IMR-90 (cell line): ENCODE measurements around the gene SMIM43. TPM values are rescaled to one million over a fixed set of nuclear protein-coding genes. Genes with fewer than 3 reads are reported as not detected.

Source experiments
- ATAC-seq: fragments of 200-7000 bp; cut with Tn5 transposase; 2 replicates; pipeline ENCODE4 v1.9.1; 2020; ENCODE audit warnings: low read depth, mild to moderate bottlenecking, moderate library complexity
- BruUV-seq: library from RNA; stranded (reverse); fragments of 400-500 nt; replicated peaks from 2 replicates; lab custom pipeline; 2021; lab: Mats Ljungman, UMichigan
- CTCF ChIA-PET: fragments of 300-600 bp; formaldehyde crosslinking; extraction: SDS; loops from one replicate; lab custom pipeline; 2021; ENCODE audit warnings: antibody characterized with exemption; lab: Yijun Ruan, JAX
- POLR2A ChIA-PET: fragments of 300-600 bp; sonication (Branson Sonifier 250); formaldehyde crosslinking; loops from one replicate; lab custom pipeline; 2022; ENCODE audit warnings: antibody characterized with exemption; ENCODE audit not compliant: unreplicated experiment; lab: Charles Lee
- DNase-seq: peaks from one replicate; pipeline ENCODE4 v3.0.0; 2013
- H2AFZ ChIP-seq: replicated peaks from 2 replicates; pipeline ENCODE3; 2013; ENCODE audit warnings: low read length, mild to moderate bottlenecking; ENCODE audit not compliant: poor library complexity
- H2AK5ac ChIP-seq: 2 replicates; pipeline ENCODE4 v1.6.1; 2013; ENCODE audit warnings: low read depth, low read length, inconsistent platforms
- H2AK9ac ChIP-seq: replicated peaks from 2 replicates; pipeline ENCODE3; 2013; ENCODE audit warnings: mild to moderate bottlenecking, low read depth, low read length, moderate library complexity; ENCODE audit not compliant: poor library complexity
- H2BK120ac ChIP-seq: 2 replicates; pipeline ENCODE4 v1.6.1; 2013; ENCODE audit warnings: low read depth, low read length, inconsistent platforms
- H2BK15ac ChIP-seq: 3 replicates; pipeline ENCODE4 v1.6.1; 2013; ENCODE audit warnings: low read depth, low read length, inconsistent platforms
- H2BK20ac ChIP-seq: 2 replicates; pipeline ENCODE4 v1.6.1; 2013; ENCODE audit warnings: low read depth, mild to moderate bottlenecking, inconsistent platforms, low read length, moderate library complexity
- H2BK5ac ChIP-seq: 2 replicates; pipeline ENCODE4 v1.6.1; 2013; ENCODE audit warnings: mild to moderate bottlenecking, low read depth, low read length, inconsistent platforms; ENCODE audit not compliant: poor library complexity, severe bottlenecking
- H3K14ac ChIP-seq: replicated peaks from 2 replicates; pipeline ENCODE4 v1.6.1; 2013; ENCODE audit warnings: low read depth, low read length, inconsistent platforms
- H3K18ac ChIP-seq: 2 replicates; pipeline ENCODE4 v1.6.1; 2013; ENCODE audit warnings: low read depth, low read length, control low read depth
- H3K23ac ChIP-seq: 2 replicates; pipeline ENCODE4 v1.6.1; 2013; ENCODE audit warnings: low read depth, low read length, inconsistent platforms
- H3K27ac ChIP-seq: 2 replicates; pipeline ENCODE4 v1.5.1; 2013; ENCODE audit warnings: mild to moderate bottlenecking, control low read depth, low read length; ENCODE audit not compliant: insufficient read depth
- H3K27me3 ChIP-seq: 2 replicates; pipeline ENCODE4 v1.6.1; 2013; ENCODE audit warnings: low read length; ENCODE audit not compliant: control insufficient read depth, insufficient read depth
- H3K36me3 ChIP-seq: 2 replicates; pipeline ENCODE4 v1.6.1; 2013; ENCODE audit warnings: low read length, mixed read lengths; ENCODE audit not compliant: control insufficient read depth, insufficient read depth
- H3K4ac ChIP-seq: 2 replicates; pipeline ENCODE4 v1.6.1; 2013; ENCODE audit warnings: low read depth, low read length, inconsistent platforms
- H3K4me1 ChIP-seq: 2 replicates; pipeline ENCODE4 v1.6.1; 2013; ENCODE audit warnings: low read length, mixed read lengths; ENCODE audit not compliant: control insufficient read depth, insufficient read depth
- H3K4me2 ChIP-seq: 2 replicates; pipeline ENCODE4 v1.6.1; 2013; ENCODE audit warnings: low read depth, mild to moderate bottlenecking, control low read depth, low read length, moderate library complexity
- H3K4me3 ChIP-seq: 2 replicates; pipeline ENCODE4 v1.5.1; 2013; ENCODE audit warnings: low read depth, mild to moderate bottlenecking, control low read depth, low read length, moderate library complexity; ENCODE audit not compliant: insufficient read depth
- H3K56ac ChIP-seq: 2 replicates; pipeline ENCODE4 v1.6.1; 2013; ENCODE audit warnings: low read length, inconsistent platforms; ENCODE audit not compliant: insufficient read depth; ENCODE audit errors: extremely low read depth
- H3K79me1 ChIP-seq, 2 experiments: 2 replicates each; pipeline ENCODE4 v1.6.1; 2013; ENCODE audit warnings: low read length in 2 of 2, inconsistent platforms in 1 of 2, low read depth in 1 of 2
- H3K9ac ChIP-seq: 2 replicates; pipeline ENCODE4 v1.6.1; 2013; ENCODE audit warnings: low read depth, low read length, control low read depth
- H3K9me1 ChIP-seq: 2 replicates; pipeline ENCODE4 v1.6.1; 2013; ENCODE audit warnings: low read length, inconsistent platforms; ENCODE audit not compliant: insufficient read depth
- H3K9me3 ChIP-seq: 2 replicates; pipeline ENCODE4 v1.6.1; 2013; ENCODE audit warnings: low read length; ENCODE audit not compliant: control insufficient read depth, insufficient read depth
- H4K20me1 ChIP-seq: 2 replicates; pipeline ENCODE4 v1.6.1; 2013; ENCODE audit warnings: low read length, inconsistent platforms; ENCODE audit not compliant: insufficient read depth
- H4K5ac ChIP-seq: 2 replicates; pipeline ENCODE4 v1.6.1; 2013; ENCODE audit warnings: mild to moderate bottlenecking, low read depth, low read length, control low read depth
- H4K8ac ChIP-seq, 2 experiments: 2 replicates each; pipeline ENCODE4 v1.6.1; 2013; ENCODE audit warnings: low read depth in 2 of 2, low read length in 2 of 2, control low read depth in 1 of 2, inconsistent platforms in 1 of 2
- H4K91ac ChIP-seq: 2 replicates; pipeline ENCODE4 v1.6.1; 2013; ENCODE audit warnings: low read depth, low read length, inconsistent platforms; ENCODE audit not compliant: insufficient read depth
- MAZ ChIP-seq: IDR thresholded peaks from 2 replicates; pipeline ENCODE4 v1.6.1; 2012; ENCODE audit warnings: low read depth, mild to moderate bottlenecking, low read length, improper control_type of control experiment, moderate library complexity, borderline replicate concordance
- WGBS, 2 experiments: methylation state at CpG; one replicate each; pipeline versions ENCODE4 v1.1.5 to v1.1.7; 2013; ENCODE audit warnings: missing lambda C conversion rate in 2 of 2; ENCODE audit not compliant: insufficient read length in 1 of 2; ENCODE audit errors: extremely low coverage in 2 of 2; 5-methylcytosine and 5-hydroxymethylcytosine counted together
- dilution Hi-C: fragments of 300-500 bp; cut with HindIII; formaldehyde crosslinking; loops from one replicate; pipeline ENCODE4 v1.14.3; 2018; ENCODE audit warnings: low sequenced_read_pairs; ENCODE audit not compliant: unreplicated experiment
- in situ Hi-C: fragments of 300-500 bp; cut with MboI; formaldehyde crosslinking; loops from 3 replicates; pipeline ENCODE4 v1.14.3; 2019; ENCODE audit warnings: low sequenced_read_pairs, inconsistent platforms, mixed read lengths
- intact Hi-C: fragments of 100-400 bp; cut with micrococcal nuclease; formaldehyde crosslinking; loops from 2 replicates; pipeline ENCODE4 v1.10.0; 2022
- polyA plus RNA-seq, 3 experiments: library from polyadenylated mRNA; depleted of rRNA; stranded (reverse); fragments of >200 nt; gene quantifications; 2 replicates each; pipeline ENCODE4 v1.2.3, GENCODE V29; 2012; ENCODE audit warnings: low replicate concordance in 1 of 3
- total RNA-seq: library from RNA; depleted of rRNA; stranded (reverse); fragments of >200 nt; gene quantifications from 2 replicates; pipeline ENCODE4 v1.2.3, GENCODE V29; 2012
- TF ChIP-seq, protein P1 (sequence below): fragments of 150-350 bp; IDR thresholded peaks from 2 replicates; pipeline ENCODE4 v1.6.1; 2017; ENCODE audit warnings: mild to moderate bottlenecking, antibody characterized with exemption, low read length, low read depth

The SMIM43 gene
- total and polyA plus RNA-seq, 2 of the 4 experiments (the other 2 are of a cell fraction) = 1.4 to 2.8 TPM

DNA sequence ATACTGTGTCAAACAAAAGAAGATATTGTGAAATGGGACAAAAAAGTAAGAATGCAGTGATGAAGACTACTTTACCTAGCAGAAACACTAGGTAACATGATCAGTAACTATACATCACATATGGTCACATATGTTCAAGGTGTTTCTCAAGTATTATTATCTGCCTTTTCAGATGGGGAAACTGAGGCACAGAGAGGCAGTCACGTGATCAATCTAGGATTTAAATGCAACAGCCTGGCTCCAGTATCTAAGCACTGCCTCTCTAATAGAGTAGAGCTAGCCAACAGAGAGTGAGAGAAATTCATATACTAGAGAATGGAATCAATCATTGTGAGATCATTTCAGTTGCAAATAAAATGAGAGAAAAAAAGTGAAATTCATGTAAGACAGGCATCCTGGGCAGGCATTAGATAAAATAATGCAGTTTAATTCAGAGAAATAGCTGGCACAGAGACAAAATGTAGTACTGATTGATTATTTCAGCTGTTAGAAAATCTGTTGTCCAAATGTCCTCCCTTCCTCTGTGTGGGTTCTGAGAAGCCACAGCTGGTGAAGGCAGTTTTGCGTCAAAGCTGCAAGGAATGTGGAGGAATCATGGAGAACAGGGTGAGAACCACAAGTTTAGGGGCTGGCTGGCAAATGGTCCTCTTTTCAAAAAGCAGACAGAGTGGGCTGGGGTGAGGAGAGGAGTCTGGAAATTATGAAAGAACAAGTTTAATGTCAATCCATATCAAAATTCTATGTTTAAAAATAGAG lies 26.0 kb downstream of the SMIM43 start:
- no peaks in the 10 kb centered on the region for H3K27me3 ChIP-seq
- H2BK15ac ChIP-seq = peak overlapping the region; percentile 57; the same call in 2 of the 3 replicates
- H3K27ac ChIP-seq = peak overlapping the region; percentile 48; the same call in 1 of the 2 replicates
- ATAC-seq (peak; percentile 48), DNase-seq (peak; percentile 85)
- peak overlapping the region; percentile 92 for H2BK120ac ChIP-seq
- no peak overlapping the region; the same call in 1 of the 2 replicates for H3K9ac ChIP-seq
- no peak for TF ChIP-seq MAZ
- TF ChIP-seq, protein P1, sequence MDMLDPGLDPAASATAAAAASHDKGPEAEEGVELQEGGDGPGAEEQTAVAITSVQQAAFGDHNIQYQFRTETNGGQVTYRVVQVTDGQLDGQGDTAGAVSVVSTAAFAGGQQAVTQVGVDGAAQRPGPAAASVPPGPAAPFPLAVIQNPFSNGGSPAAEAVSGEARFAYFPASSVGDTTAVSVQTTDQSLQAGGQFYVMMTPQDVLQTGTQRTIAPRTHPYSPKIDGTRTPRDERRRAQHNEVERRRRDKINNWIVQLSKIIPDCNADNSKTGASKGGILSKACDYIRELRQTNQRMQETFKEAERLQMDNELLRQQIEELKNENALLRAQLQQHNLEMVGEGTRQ = peak; percentile 52; the same call in 1 of the 2 replicates
- no peaks in the 10 kb centered on the region for H4K20me1 ChIP-seq
- H3K9me1 ChIP-seq = no peaks in the 10 kb centered on the region
- H4K91ac ChIP-seq = peak overlapping the region; percentile 63
- peak overlapping the region; percentile 59 for H2BK5ac ChIP-seq
- H2BK20ac ChIP-seq = peak overlapping the region; percentile 92
- in situ Hi-C loops (loop anchor here (5.0 to 25.0 kb wide), 4 partner anchors 67 to 552 kb away; no protein-coding TSS in a partner anchor), dilution Hi-C loops (no loop called here), intact Hi-C loops (no loop called here)
- ChIA-PET CTCF (interaction anchor here (1.0 kb wide), 1 partner anchor 12 kb away, joined by 3 read pairs; no protein-coding TSS in a partner anchor), POLR2A (no interaction called here)
- H4K8ac ChIP-seq = peak overlapping the region; percentile 77 to 78; a peak in 3 of 4 replicates
- H3K18ac ChIP-seq = peak overlapping the region; percentile 46
- peak overlapping the region; percentile 67 for H2AFZ ChIP-seq
- no peak overlapping the region for H3K14ac ChIP-seq
- 50% methylated on average over 1 of the region's 2 CpGs; no CpG with 5 or more reads in 1 of the 2 experiments for WGBS, 2 experiments
- no TSS peak for BruUV-seq
- no peaks in the 10 kb centered on the region for H3K9me3 ChIP-seq
- H2AK9ac ChIP-seq = no peak overlapping the region
- H3K56ac ChIP-seq = no peak overlapping the region
- H3K36me3 ChIP-seq = no peaks in the 10 kb centered on the region
- H3K4me2 ChIP-seq = no peak overlapping the region
- peak overlapping the region; percentile 74; the same call in 1 of the 2 replicates for H3K23ac ChIP-seq
- peak overlapping the region; percentile 75 for H3K4ac ChIP-seq
- peak overlapping the region; percentile 66; the same call in 1 of the 2 replicates for H4K5ac ChIP-seq
- H3K79me1 ChIP-seq = no peaks in the 10 kb centered on the region
- H3K4me3 ChIP-seq = no peak overlapping the region
- H2AK5ac ChIP-seq = no peak overlapping the region
- H3K4me1 ChIP-seq = peaks cover 17% of the 10 kb centered on the region
